ENCODE measurements around the gene C1QB.

- TF ChIP-seq CTCF (IDR thresholded peaks at IDR 0.05 in 8 of 11, conservative IDR thresholded peaks at IDR 0.05 in 3 of 11) (no peak), POLR2A (IDR thresholded peaks at IDR 0.05) (no peak)
Measured at GRCh38 chr1:22689505-22689904, 36.5 kb downstream of the C1QB start.
